HG02759 (cell line): ENCODE data around the gene CATSPER1.

Experiments
- ATAC-seq: cut with Tn5 transposase; IDR thresholded peaks from one replicate; pipeline ENCODE4 v1.9.1; 2021; ENCODE audit warnings: mild to moderate bottlenecking, moderate library complexity; ENCODE audit not compliant: unreplicated experiment

CATSPER1 gene

GRCh38 chr11:66003291-66003690, 23.0 kb downstream of the CATSPER1 start:
- no peak for ATAC-seq

- peak; percentile 59 for ATAC-seq
Measured at GRCh38 chr11:66002648-66003225, 23.5 kb downstream of the CATSPER1 start.

- peak; percentile 77 for ATAC-seq
Measured at GRCh38 chr11:66001942-66002647, 24.2 kb downstream of the CATSPER1 start, which contains the start of the genes BANF1 and EIF1AD. Gene BANF1 (plus strand): TSS chr11:66002503. CDS start chr11:66003251, 748 bp downstream. Gene EIF1AD (minus strand): TSS chr11:66002157. CDS start chr11:66000389, 1,768 bp downstream.

GRCh38 chr11:65997286-65997685, 29.0 kb downstream of the CATSPER1 start:
- ATAC-seq, result no peak

GRCh38 chr11:65992056-65992455, 34.2 kb downstream of the CATSPER1 start:
- no peak for ATAC-seq

- peak; percentile 82 for ATAC-seq
Measured at GRCh38 chr11:65988791-65989592, 37.3 kb downstream of the CATSPER1 start.

GRCh38 chr11:65987336-65987735, 38.9 kb downstream of the CATSPER1 start:
- no peak for ATAC-seq

- ATAC-seq, result no peak
Measured at GRCh38 chr11:65983589-65983987, 42.7 kb downstream of the CATSPER1 start.

- no peak for ATAC-seq
Measured at GRCh38 chr11:65982824-65983588, 43.3 kb downstream of the CATSPER1 start.

- ATAC-seq, result no peak
Measured at GRCh38 chr11:65981972-65982823, 44.1 kb downstream of the CATSPER1 start.

GRCh38 chr11:65981101-65981740, 45.1 kb downstream of the CATSPER1 start:
- ATAC-seq, result no peak

GRCh38 chr11:65979261-65979759, 47.0 kb downstream of the CATSPER1 start:
- ATAC-seq, result no peak

- ATAC-seq, result no peak
Measured at GRCh38 chr11:65978391-65979238, 47.7 kb downstream of the CATSPER1 start.

GRCh38 chr11:65977621-65978390, 48.5 kb downstream of the CATSPER1 start:
- ATAC-seq, result no peak

- no peak for ATAC-seq
Measured at GRCh38 chr11:65976216-65977176, 49.8 kb downstream of the CATSPER1 start.

- no peak for ATAC-seq
Measured at GRCh38 chr11:65975771-65976170, 50.5 kb downstream of the CATSPER1 start.
